Measurements from ENCODE around the gene STK32C.

- no peak for TF ChIP-seq POLR2AphosphoS5 (IDR thresholded peaks at IDR 0.05)
- TF ChIP-seq, protein P1, sequence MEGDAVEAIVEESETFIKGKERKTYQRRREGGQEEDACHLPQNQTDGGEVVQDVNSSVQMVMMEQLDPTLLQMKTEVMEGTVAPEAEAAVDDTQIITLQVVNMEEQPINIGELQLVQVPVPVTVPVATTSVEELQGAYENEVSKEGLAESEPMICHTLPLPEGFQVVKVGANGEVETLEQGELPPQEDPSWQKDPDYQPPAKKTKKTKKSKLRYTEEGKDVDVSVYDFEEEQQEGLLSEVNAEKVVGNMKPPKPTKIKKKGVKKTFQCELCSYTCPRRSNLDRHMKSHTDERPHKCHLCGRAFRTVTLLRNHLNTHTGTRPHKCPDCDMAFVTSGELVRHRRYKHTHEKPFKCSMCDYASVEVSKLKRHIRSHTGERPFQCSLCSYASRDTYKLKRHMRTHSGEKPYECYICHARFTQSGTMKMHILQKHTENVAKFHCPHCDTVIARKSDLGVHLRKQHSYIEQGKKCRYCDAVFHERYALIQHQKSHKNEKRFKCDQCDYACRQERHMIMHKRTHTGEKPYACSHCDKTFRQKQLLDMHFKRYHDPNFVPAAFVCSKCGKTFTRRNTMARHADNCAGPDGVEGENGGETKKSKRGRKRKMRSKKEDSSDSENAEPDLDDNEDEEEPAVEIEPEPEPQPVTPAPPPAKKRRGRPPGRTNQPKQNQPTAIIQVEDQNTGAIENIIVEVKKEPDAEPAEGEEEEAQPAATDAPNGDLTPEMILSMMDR (IDR thresholded peaks at IDR 0.05 in 8 of 11, conservative IDR thresholded peaks at IDR 0.05 in 3 of 11), result no peak
- TF ChIP-seq POLR2A (IDR thresholded peaks at IDR 0.05), result no peak
Observed at GRCh38 chr10:132168571-132169030, 139.1 kb downstream of the STK32C start.

All from spleen (tissue), 7 donors.